ENCODE measurements around the gene ZFPM1. TPM values are rescaled to one million over a fixed set of nuclear protein-coding genes. Genes with fewer than 3 reads are reported as not detected.

ZFPM1 gene
- total RNA-seq, 4 donors from 2014 or later: 0.40 to 1.4 (median 0.59) TPM

DNA sequence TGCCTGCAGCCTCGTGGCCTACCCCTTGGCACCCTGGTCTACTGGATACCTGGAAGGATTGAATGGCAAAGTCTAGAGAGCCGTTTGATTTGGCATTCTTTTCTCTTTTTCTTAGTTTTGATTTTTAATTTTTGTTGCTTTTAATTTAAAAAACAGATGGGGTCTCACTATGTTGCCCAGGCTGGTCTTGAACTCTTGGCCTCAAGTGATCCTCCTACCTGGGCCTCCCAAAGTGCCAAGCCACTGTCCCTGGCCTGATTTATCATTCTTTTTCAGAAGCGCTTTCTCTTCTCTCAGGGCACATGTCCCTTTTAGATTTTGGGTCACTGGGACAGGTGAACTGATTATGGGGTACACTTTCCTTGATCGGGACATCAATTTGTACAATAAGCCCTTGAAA is 128.0 kb downstream of the ZFPM1 start:
- Histone ChIP-seq H3K27me3 (no peaks in the 10 kb centered on the region), H3K36me3 (peaks cover 0 to 89% of the 10 kb centered on the region in 2 donors), H3K27ac (no peak overlapping the region), H3K4me3 (no peak overlapping the region), H3K9me3 (no peaks in the 10 kb centered on the region), H3K4me1 (peaks cover 0 to 18% (median 0%) of the 10 kb centered on the region in 3 donors)
- no peak for TF ChIP-seq POLR2A (IDR thresholded peaks at IDR 0.05)
- no peak for TF ChIP-seq EP300 (IDR thresholded peaks at IDR 0.05)
- TF ChIP-seq, protein P1, sequence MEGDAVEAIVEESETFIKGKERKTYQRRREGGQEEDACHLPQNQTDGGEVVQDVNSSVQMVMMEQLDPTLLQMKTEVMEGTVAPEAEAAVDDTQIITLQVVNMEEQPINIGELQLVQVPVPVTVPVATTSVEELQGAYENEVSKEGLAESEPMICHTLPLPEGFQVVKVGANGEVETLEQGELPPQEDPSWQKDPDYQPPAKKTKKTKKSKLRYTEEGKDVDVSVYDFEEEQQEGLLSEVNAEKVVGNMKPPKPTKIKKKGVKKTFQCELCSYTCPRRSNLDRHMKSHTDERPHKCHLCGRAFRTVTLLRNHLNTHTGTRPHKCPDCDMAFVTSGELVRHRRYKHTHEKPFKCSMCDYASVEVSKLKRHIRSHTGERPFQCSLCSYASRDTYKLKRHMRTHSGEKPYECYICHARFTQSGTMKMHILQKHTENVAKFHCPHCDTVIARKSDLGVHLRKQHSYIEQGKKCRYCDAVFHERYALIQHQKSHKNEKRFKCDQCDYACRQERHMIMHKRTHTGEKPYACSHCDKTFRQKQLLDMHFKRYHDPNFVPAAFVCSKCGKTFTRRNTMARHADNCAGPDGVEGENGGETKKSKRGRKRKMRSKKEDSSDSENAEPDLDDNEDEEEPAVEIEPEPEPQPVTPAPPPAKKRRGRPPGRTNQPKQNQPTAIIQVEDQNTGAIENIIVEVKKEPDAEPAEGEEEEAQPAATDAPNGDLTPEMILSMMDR (IDR thresholded peaks at IDR 0.05): no peak
- 67 to 92% methylated on average over 2 to 3 of the region's 4 CpGs for WGBS, 2 donors (ENCODE audit: low coverage in 1 of 2)
- no peak for ATAC-seq

DNA sequence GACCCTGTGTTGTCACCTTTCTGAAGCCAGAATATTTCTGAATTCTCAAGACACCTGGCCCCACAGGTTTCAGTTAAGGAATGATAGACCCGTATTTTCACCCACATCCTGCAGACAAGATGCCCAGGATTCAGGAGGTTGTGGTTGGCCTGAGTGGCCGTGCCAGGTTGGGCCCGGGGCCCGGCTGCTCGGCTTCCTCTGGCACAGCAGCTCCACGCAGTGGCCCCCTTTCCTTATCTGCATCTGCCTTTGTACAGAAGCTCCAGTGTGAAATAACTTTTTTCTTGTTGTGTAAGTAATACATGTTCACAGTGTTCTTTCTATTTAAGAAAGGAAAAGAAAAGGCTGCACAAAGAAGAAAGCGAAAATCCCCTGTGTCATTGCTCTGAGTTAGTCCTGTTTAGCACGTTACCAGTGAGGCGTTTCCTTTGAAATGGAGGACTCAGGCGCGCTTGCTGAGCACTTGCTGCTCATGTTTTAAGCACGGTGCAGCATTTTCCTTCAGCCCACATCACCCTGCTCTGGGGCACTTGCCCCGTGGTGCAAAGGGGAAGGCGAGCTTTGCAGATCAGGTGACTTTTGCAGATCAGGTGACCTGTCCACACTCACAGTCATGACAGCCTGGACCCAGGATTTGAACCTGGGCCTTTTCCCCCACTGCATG is 130.0 kb downstream of the ZFPM1 start:
- H3K4me1 ChIP-seq: peaks cover 0 to 18% (median 0%) of the 10 kb centered on the region in 3 donors
- no peak overlapping the region for H3K4me3 ChIP-seq
- no peak overlapping the region for H3K27ac ChIP-seq
- H3K27me3 ChIP-seq: no peaks in the 10 kb centered on the region
- H3K9me3 ChIP-seq: no peaks in the 10 kb centered on the region
- peaks cover 0 to 89% of the 10 kb centered on the region in 2 donors for H3K36me3 ChIP-seq
- ATAC-seq: no peak
- WGBS, 2 donors (ENCODE audit: low coverage in 1 of 2): 84 to 98% methylated on average over 7 to 12 of the region's 14 CpGs
- TF ChIP-seq, protein P1 (IDR thresholded peaks at IDR 0.05): no peak
- TF ChIP-seq POLR2AphosphoS5 (IDR thresholded peaks at IDR 0.05) (no peak), POLR2A (IDR thresholded peaks at IDR 0.05) (no peak), EP300 (IDR thresholded peaks at IDR 0.05) (no peak)

DNA sequence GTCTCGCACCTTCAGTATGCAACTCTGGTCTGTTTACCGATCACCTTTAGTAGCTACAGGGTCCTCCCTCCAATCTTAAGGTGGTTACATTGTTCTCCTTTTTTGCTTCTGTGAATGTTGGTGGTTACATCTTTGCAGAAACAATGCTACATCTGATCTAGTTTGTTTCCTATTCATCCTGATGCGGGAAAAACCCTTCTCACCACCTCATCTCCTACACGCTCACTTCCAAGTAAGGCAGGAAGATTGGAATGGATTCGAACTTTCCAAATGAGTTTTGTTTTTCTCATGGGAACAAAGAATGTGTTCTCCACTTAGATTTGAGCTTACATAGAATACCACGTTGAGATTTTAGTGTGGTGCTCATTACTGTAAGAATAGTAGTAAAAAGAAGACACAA is 131.6 kb downstream of the ZFPM1 start:
- H3K9me3 ChIP-seq: no peaks in the 10 kb centered on the region
- H3K36me3 ChIP-seq: peaks cover 0 to 89% of the 10 kb centered on the region in 2 donors
- H3K4me1 ChIP-seq: peaks cover 0 to 18% (median 0%) of the 10 kb centered on the region in 3 donors
- WGBS, 2 donors (ENCODE audit: low coverage in 1 of 2): 70 to 77% methylated on average over 6 of the region's 6 CpGs
- H3K27ac ChIP-seq: no peak overlapping the region
- H3K27me3 ChIP-seq: no peaks in the 10 kb centered on the region
- H3K4me3 ChIP-seq: no peak overlapping the region
- ATAC-seq: no peak
- TF ChIP-seq EP300 (IDR thresholded peaks at IDR 0.05) (no peak), POLR2A (IDR thresholded peaks at IDR 0.05) (no peak), POLR2AphosphoS5 (IDR thresholded peaks at IDR 0.05) (no peak)
- TF ChIP-seq, protein P1 (IDR thresholded peaks at IDR 0.05): no peak

DNA sequence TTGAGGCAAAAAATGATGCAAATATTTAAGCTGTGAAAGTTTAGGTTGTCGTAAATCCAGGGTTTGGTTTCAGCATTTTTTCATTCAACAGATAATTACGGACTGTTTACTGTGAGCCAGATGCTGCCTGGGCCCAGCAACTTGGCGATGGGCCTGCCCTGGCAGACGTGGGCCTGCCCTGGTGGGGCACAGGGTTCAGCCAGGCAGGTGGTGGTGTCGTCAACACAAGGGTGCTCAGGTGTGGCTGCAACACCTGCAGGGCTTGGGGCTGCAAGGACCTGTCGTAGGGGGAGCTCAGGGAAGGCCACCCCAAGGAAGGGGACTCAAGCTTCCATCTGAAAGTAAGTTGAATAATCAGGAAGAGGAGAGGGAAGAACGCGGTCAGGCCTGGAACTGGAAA is 132.2 kb downstream of the ZFPM1 start:
- ATAC-seq: no peak
- Histone ChIP-seq H3K27ac (no peak overlapping the region), H3K36me3 (peaks cover 0 to 89% of the 10 kb centered on the region in 2 donors), H3K4me3 (no peak overlapping the region), H3K27me3 (no peaks in the 10 kb centered on the region), H3K9me3 (no peaks in the 10 kb centered on the region), H3K4me1 (peaks cover 0 to 18% (median 0%) of the 10 kb centered on the region in 3 donors)
- 79 to 80% methylated on average over 4 of the region's 8 CpGs for WGBS, 2 donors (ENCODE audit: low coverage in 1 of 2)
- TF ChIP-seq, protein P1 (IDR thresholded peaks at IDR 0.05): no peak
- no peak for TF ChIP-seq POLR2AphosphoS5 (IDR thresholded peaks at IDR 0.05)
- TF ChIP-seq POLR2A (IDR thresholded peaks at IDR 0.05): no peak
- no peak for TF ChIP-seq EP300 (IDR thresholded peaks at IDR 0.05)

DNA sequence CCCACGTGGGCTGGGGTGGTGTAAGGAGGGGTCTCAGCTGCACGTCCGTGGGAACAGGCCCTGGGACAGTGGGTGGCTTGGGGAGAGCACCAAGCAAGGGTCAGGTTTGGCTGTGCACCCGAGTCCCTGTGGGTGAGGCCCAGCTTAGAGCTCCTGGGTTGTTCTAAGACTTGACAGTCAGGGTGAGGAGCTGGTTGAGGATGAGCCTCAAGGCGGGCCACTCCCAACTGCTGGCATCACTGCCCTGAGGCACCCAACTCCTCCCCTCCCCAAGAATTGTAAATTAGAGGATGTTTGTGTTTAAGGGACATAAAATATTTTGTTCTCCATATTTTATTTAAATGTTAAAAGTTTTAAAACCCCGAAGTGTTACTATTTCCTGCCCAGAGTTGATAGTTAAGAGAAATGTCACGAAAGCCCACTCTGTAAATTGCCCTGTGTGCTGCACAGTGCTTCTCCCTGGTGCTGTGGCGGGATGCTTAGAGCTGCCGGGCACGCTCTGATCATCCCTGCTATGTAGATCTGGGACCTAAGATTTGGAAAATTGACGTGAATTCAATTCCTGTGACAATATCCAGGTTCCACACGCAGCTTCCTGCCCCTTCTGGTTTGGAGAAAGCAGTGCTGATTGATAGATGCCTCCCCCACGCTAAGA is 133.0 kb downstream of the ZFPM1 start:
- H3K27ac ChIP-seq: no peak overlapping the region
- H3K27me3 ChIP-seq: no peaks in the 10 kb centered on the region
- ATAC-seq: no peak
- WGBS, 2 donors (ENCODE audit: low coverage in 1 of 2): 91 to 93% methylated on average over 4 to 8 of the region's 13 CpGs
- H3K9me3 ChIP-seq: no peaks in the 10 kb centered on the region
- H3K4me3 ChIP-seq: no peak overlapping the region
- peaks cover 0 to 18% (median 0%) of the 10 kb centered on the region in 3 donors for H3K4me1 ChIP-seq
- H3K36me3 ChIP-seq: peaks cover 0 to 89% of the 10 kb centered on the region in 2 donors
- TF ChIP-seq POLR2AphosphoS5 (IDR thresholded peaks at IDR 0.05) (no peak), POLR2A (IDR thresholded peaks at IDR 0.05) (no peak), EP300 (IDR thresholded peaks at IDR 0.05) (no peak)
- TF ChIP-seq, protein P1 (IDR thresholded peaks at IDR 0.05): no peak
